OCI-M2 (cell line): ENCODE results near the gene POU6F1.
"Not testable (repeated sequence)": the region's sequence is repeated elsewhere in the genome, so short reads cannot be mapped to it uniquely, and the experiment has no call there.

Source experiments
- DNase-seq: peaks from one replicate; lab custom pipeline; 2025; ENCODE audit not compliant: unreplicated experiment; lab: John Stamatoyannopoulos, UW

POU6F1 gene

DNA sequence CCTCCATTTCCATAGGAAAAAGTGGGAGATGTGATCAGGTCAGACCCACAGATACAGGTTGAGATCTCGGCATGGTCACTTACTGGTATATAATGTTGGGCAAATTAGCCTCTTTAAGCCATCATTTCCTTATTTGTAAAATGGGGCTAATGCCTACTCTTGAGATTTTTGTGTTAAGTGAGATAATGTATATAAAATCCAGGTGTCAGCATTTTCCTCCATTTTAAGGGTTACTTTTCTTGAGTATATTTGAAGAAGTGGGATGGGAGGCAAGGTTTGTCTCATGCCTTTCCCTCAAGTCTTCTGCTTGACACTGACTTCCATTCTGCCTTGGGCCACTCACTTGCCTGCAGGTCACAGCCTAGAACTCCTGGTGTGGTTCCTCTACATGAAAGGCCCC is 10.1 kb upstream of the POU6F1 start:
- no peak for DNase-seq

DNA sequence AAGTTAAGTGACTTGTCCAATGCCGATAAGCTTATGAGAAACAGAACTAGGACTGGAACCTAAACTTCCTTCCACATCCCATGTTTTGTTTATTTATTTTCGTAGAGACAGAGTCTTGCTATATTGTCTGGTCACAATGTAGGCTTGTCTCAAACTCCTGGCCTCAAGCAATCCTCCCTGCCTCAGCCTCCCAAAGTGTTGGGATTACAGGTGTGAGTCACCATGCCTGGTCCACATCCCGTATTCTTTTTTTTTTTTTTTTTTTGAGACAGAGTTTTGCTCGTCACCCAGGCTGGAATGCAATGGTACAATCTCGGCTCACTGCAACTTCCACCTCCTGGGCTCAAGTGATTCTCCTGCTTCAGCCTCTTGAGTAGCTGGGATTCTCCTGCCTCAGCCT is 9.2 kb upstream of the POU6F1 start:
- DNase-seq = not testable (repeated sequence)

- DNase-seq = no peak
Measured at GRCh38 chr12:51225771-51226170, 7.9 kb upstream of the POU6F1 start.

- no peak for DNase-seq
Measured at GRCh38 chr12:51225234-51225633, 7.4 kb upstream of the POU6F1 start.

DNA sequence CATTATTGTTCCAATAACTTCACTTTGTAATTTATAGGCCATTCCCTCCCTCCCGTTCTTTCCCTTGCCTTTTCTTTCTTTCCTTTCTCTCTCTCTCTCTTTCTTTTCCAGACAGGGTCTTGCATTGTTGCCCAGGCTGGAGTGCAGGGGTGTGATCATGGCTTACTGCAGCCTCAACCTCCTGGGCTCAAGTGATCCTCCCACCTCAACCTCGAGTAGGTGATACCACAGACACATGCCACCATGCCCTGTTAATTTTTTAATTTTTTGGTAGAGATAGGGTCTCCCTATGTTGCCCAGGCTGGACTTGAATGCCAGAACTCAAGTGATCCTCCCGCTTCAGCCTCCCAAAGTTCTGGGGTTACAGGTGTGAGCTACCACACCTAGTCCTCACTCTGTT is 6.8 kb upstream of the POU6F1 start:
- no peak for DNase-seq

DNA sequence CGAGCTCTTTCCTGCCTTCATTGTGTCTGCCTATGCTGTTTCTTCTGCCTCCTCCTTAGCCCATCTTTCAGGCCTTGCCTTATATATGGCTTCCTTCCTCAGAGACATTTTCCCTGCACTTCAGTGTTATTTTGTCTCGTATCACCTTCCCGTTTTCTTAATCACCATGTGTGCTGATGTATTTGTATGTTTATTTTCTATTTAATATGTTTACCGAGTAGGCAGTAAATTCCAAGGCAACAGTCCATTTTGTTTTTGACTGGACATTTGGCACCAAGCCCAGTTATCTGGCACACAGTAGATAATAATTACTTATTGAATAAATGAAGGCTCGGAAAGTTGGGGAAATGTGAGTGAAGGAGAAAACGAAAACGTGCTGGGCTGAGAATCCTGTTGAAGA is 4.6 kb upstream of the POU6F1 start:
- DNase-seq = no peak

GRCh38 chr12:51219857-51220256 is 2.0 kb upstream of the POU6F1 start:
- not testable (repeated sequence) for DNase-seq

DNA sequence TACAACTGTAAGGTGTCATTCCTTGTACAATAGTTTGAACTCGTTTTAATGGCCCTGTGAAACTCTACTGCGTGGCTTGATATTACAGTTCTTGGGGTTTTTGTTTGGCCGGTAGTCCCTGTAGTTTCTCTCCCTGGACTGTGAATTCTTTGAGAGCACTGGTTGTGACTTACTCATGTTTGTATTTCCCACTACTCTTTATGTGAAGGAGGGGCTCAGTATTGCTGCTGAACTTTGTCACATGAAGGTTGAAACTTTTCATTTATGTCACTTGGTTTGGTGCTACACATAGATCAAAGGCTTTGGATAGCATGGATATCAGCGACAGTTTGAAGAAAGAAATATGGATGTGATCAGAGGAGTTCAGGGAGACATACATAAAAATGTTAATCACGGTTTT is 1.5 kb upstream of the POU6F1 start:
- no peak for DNase-seq

- no peak for DNase-seq
Measured at GRCh38 chr12:51218607-51219161, 822 bp upstream of the POU6F1 start.

- no peak for DNase-seq
Measured at GRCh38 chr12:51217133-51217967, 512 bp downstream of the POU6F1 start.

- DNase-seq = no peak
Measured at GRCh38 chr12:51216642-51217041, 1.2 kb downstream of the POU6F1 start.

DNA sequence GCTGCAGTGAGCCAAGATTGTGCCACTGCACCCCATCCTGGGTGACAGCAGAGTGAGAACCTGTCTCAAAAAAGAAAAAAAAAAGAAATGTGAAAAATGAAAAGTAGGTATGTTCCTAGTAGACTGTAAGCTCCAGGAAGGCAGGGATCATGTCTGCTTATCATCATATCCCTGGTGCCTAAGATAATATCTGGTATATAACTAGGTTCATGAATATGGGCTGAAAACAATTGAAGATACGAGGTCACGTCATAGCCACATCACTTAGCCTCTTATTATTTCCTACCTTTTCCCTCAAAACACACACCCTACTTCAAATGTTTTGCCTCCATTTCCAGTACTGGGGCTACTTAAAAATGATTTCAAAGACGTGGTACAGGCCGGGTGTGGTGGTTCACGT is 3.0 kb downstream of the POU6F1 start:
- no peak for DNase-seq

DNA sequence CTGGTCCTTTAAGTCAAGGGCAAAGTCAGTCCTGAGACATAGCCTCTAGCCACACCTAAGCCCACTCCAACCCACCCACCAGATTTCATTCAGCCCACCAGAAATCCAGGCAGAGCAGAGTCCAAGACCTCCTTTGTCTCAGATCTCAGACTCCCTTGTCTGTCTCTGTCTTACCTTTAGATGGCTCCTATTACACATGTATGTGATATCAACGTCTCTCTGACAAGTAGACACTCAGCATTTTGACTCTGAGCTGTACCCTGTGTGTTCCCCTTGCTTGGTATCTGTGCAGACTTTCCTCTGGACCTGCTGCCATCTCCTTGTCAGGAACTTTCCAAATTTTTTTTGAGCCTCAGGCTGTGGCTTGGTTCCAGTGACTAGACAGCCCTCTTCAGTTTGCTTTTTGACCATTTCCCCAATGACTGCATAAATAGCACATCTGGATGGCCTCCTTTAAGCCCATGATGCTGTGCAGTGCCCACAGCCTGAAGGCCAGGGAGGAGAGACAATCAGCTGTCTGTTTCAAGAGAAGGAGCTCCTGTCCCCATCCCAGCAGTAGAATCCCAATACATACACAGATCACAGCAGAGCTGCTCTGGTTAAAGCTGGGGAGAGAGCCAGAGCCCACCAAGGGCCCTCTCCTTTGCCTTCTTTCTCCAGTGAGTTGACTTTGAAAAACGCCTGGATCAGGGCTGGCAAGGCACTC is 7.0 kb downstream of the POU6F1 start:
- DNase-seq = no peak

DNA sequence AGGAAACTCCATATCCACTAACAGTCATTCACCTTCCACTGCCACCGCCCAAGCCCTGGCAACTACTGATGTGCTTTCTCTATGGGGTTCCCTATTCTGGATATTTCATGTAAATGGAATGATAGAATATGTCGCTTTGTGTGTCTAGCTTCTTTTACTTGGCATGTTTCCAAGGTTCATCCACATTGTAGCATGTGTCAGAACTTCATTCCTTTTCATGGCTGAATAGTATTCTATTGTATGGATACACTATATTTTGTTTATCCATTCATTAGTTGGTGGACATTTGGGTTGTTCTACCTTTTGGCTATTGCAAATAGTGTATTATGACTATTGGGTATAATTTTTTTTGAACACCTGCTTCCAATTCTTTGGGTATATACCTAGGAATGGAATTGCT is 8.6 kb downstream of the POU6F1 start:
- no peak for DNase-seq

DNA sequence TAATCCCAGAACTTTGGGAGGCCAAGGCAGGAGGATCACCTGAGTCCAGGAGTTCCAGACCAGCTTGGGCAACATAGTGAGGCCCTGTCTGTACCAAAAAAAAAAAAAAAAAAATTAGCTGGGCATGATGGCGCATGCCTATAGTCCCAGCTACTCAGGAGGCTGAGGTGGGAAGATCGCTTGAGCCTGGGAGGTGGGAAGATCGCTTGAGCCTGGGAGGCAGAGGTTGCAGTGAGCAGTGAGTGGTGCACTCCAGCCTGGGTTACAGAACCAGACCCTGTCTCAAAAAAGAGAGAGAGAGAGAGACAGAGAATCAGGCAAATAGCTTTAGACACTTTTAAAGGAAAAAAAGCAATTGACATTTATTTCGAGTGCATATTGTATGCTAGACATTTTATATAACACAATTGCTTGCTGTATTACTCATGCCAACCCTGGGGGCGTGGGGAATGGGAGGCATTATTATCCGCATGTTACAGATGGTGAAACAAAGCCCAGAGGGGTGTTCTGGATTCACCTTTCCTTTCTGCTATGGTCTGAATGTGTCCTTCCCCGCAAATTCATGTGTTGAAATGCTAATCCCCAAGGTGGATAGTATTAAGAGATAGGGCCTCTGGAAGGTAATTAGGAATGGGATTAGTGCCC is 9.7 kb downstream of the POU6F1 start:
- DNase-seq = no peak

DNA sequence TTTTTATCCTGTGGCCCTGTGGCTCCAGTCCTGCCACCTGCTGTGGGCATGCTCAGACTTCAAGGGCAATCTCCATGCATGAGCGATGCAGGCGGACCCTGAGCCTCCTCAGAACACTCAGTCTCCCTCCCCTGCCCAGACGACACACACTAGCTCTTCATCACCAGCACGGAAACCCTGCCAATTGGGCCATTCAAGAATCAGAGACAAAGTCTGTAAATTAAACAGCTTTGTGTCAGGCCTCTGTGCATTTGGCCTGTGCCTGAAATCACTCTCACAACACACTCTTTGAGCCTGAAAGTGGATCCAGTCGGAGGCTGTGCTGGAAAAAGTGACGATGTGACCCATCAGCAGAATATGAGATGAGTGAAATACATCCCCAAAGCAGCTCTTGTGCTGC is 12.5 kb downstream of the POU6F1 start:
- no peak for DNase-seq

DNA sequence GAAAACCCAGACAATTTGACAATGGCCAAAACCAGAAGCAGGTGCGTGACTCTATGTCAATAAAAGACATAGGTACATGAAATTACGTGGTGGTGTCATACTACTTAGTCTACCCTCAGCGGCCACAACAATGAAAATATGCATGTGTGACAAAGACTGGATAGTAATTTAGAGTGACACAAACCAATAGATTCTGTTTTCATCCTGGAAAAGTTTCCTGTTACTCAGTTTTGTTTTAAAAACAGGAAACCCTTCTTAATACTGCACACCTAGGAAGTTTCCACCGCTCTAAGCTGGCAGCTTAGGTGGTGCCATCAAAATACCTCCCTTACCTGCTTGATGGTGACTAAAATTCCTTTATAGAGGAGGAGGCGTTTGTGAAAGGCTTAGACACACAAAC is 15.1 kb downstream of the POU6F1 start:
- no peak for DNase-seq

GRCh38 chr12:51200806-51201205 is 17.1 kb downstream of the POU6F1 start:
- no peak for DNase-seq

GRCh38 chr12:51200156-51200555 is 17.7 kb downstream of the POU6F1 start:
- no peak for DNase-seq

DNA sequence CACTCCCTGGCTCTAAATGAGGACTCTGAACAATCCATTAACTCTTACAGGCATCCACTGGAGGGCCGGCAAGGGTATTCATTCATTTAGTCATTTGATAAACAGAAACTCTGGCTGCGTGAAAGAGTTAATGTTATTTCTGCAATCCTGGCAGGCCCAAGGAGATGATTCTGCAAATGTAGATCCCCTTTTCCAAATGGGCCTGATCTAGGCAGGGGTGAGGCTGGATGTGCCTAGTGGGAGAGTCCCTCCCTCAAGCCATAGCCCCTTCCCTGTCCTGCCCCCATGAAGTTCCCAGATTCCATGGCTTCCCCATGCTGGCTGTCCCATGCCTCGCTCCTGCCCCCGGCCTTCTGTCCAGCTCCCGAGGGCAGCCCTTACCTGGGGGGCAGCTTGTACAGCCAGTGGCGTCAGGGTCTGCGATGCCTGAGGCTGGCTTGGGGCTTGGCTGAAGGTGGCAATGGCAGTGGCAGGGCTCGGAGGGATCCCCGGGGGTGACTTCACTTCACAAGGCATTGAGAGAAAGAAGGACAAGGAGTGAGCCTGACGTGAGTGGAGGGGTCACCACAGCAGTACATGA is 18.4 kb downstream of the POU6F1 start:
- no peak for DNase-seq

DNA sequence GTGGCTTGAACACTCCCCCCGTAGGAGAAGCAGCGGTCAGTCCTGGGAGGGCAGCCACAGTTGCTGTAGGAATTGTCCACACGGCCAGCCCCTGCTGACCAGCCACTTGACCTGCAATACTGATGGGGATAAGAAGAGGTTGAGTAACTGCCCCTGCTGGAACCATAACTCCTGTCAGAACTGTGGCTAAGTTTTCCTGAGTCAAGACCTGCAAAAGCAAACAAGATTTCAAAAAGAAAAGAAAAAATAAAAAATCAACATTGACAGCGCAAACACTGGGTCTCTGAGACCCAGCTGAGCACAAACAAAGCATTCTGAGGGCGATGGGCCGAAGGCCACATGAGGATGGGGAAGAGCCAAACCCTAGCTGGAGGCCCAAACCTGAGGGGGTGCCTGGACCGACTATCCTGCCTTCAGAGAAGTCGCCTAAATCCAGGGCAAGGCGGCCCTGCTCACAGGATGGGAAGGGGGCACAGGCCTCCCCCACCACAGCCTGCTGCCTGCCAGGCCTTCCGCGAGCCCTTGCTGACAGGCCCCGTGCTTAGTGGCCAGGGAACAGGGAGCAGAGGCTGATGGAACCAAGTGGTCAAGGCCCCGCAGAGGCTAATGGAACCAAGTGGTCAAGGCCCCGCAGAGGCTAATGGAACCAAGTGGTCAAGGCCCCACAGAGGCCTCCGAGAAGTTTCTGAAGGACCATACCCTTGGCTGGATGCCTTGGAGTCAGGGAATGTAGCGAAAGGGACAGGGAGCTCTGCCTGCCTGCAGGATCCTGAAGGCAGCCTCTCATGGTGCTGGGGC is 19.1 kb downstream of the POU6F1 start:
- no peak for DNase-seq
